ENCODE measurements around the gene LZTS2. TPM values are rescaled to one million over a fixed set of nuclear protein-coding genes. Genes with fewer than 3 reads are reported as not detected.
A peak's percentile ranks its signal among the peaks of the same experiment; 100 is the strongest.

LZTS2 gene
- total and polyA plus RNA-seq, 2 of the 4 experiments (the other 2 are of a cell fraction): 19.2 to 101 TPM

DNA sequence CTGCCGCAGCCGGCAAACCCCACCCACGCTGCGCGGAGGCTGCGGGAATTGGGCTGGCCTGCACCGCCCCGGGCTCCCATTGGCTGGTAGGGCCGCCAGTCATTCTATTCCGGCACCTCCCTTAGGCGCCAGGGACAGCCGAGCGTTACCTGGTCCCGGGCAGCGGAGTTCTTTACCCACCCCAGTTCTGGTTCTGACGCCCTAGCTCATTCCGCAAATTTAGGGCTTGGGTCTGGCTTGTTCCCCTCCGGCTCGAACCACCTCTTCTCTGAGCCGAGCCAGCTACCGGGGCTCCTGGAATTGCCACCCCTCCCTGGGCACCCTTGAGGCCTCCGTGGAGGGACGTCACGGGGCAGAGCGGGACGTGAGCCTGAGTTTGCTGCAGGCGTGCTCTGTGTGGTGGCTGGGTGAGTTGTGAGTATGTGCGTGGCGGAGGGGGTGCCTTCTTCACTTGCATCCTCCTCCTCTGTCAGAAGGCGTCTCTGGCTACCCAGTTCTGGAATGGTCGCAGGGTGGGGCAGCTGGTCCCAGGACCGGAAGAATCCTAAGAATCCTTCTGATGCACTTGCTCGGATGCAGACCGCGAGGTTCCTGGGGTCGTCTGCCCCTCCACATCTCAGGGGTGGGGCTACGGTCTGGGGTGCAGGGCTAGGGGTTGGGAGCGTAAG lies 31.7 kb downstream of the LZTS2 start, which contains the start of the genes PDZD7 and SFXN3:
TSS of gene PDZD7 (minus strand) at position 2 of the 668 bp plus-strand sequence. CDS start 910 bp downstream, outside the sequence.
TSS of gene SFXN3 (plus strand) at position 107 of the 668 bp plus-strand sequence. CDS start 3,461 bp downstream, outside the sequence.
- Histone ChIP-seq H3K56ac (ENCODE audit: extremely low read depth, insufficient read depth, low read length) (peak within 1 kb of the TSS; percentile 57; the same call in 1 of the 2 replicates), H2AK9ac (replicated peaks; ENCODE audit: low read depth, low read length, poor library complexity) (peak within 1 kb of the TSS; percentile 98), H3K9me3 (ENCODE audit: control insufficient read depth, insufficient read depth, low read length) (no peaks in the 10 kb centered on the region), H3K18ac (ENCODE audit: low read depth, low read length) (peak within 1 kb of the TSS; percentile 43), H4K91ac (ENCODE audit: insufficient read depth, low read depth, low read length) (peak within 1 kb of the TSS; percentile 89), H2BK15ac (ENCODE audit: low read depth, low read length) (peak within 1 kb of the TSS; percentile 3; the same call in 2 of the 3 replicates), H3K4me2 (ENCODE audit: low read depth, low read length) (peak within 1 kb of the TSS; percentile 87), H3K14ac (replicated peaks; ENCODE audit: low read depth, low read length) (peak within 1 kb of the TSS; percentile 62), H3K4me1 (ENCODE audit: control insufficient read depth, insufficient read depth, low read length) (peaks cover 2% of the 10 kb centered on the region), H3K4ac (ENCODE audit: low read depth, low read length) (peak within 1 kb of the TSS; percentile 97), H4K8ac (ENCODE audit: low read depth in 2 of 2, low read length in 2 of 2) (peak within 1 kb of the TSS; percentile 75 to 84; a peak in 3 of 4 replicates), H2AK5ac (ENCODE audit: low read depth, low read length) (peak within 1 kb of the TSS; percentile 88), H4K5ac (ENCODE audit: low read depth, low read length) (peak within 1 kb of the TSS; percentile 52), H2BK5ac (ENCODE audit: low read depth, low read length, poor library complexity, severe bottlenecking) (peak within 1 kb of the TSS; percentile 89), H2BK120ac (ENCODE audit: low read depth, low read length) (peak within 1 kb of the TSS; percentile 86), H4K20me1 (ENCODE audit: insufficient read depth, low read length) (peaks cover 30% of the 10 kb centered on the region), H3K36me3 (ENCODE audit: control insufficient read depth, insufficient read depth, low read length) (peaks cover 16% of the 10 kb centered on the region), H3K27me3 (ENCODE audit: control insufficient read depth, insufficient read depth, low read length) (peaks cover 2% of the 10 kb centered on the region; the same call in 1 of the 2 replicates), H3K79me1 (ENCODE audit: low read depth in 1 of 2, low read length in 2 of 2) (peaks cover 14 to 54% of the 10 kb centered on the region in 2 experiments; a peak in 3 of 4 replicates), H3K9me1 (ENCODE audit: insufficient read depth, low read length) (peaks cover 2% of the 10 kb centered on the region; the same call in 1 of the 2 replicates), H3K23ac (ENCODE audit: low read depth, low read length) (peak within 1 kb of the TSS; percentile 26), H3K27ac (ENCODE audit: insufficient read depth, low read length) (peak within 1 kb of the TSS; percentile 87), H3K9ac (ENCODE audit: low read depth, low read length) (peak within 1 kb of the TSS; percentile 71), H2AFZ (replicated peaks; ENCODE audit: low read length, poor library complexity) (peak within 1 kb of the TSS; percentile 99), H2BK20ac (ENCODE audit: low read depth, low read length) (peak within 1 kb of the TSS; percentile 76), H3K4me3 (ENCODE audit: insufficient read depth, low read depth, low read length) (peak within 1 kb of the TSS; percentile 60)
- WGBS, 2 experiments (ENCODE audit: extremely low coverage in 2 of 2, insufficient read length in 1 of 2): 3% methylated on average over 17 of the region's 38 CpGs; no CpG with 5 or more reads in 1 of the 2 experiments
- POLR2A ChIA-PET (ENCODE audit: unreplicated experiment): interaction anchor here (0.5 to 1.4 kb wide), 2 partner anchors 12 to 47 kb away, joined by 3 to 6 read pairs; no protein-coding TSS in a partner anchor
- no TSS peak for BruUV-seq (replicated peaks)
- TF ChIP-seq POLR2A (IDR thresholded peaks at IDR 0.05; ENCODE audit: low read depth, low read length): peak; percentile 13; the same call in 1 of the 2 replicates
- no peak for TF ChIP-seq RCOR1 (IDR thresholded peaks at IDR 0.05; ENCODE audit: insufficient replicate concordance, low read length)
- TF ChIP-seq FOS (IDR thresholded peaks at IDR 0.05; ENCODE audit: low read depth, low read length): peak; percentile 56; the same call in 1 of the 2 replicates
- intact Hi-C loops (cut with micrococcal nuclease): loop anchor here (5.0 kb wide), 1 partner anchor 36 kb away; no protein-coding TSS in a partner anchor
- in situ Hi-C loops (cut with MboI; ENCODE audit: low sequenced_read_pairs): no loop called here
- dilution Hi-C loops (cut with HindIII; ENCODE audit: low sequenced_read_pairs, unreplicated experiment): no loop called here
- ATAC-seq (ENCODE audit: low read depth): peak; percentile 82
- DNase-seq: peak; percentile 91
- CTCF ChIA-PET: interaction anchor here (1.0 to 2.1 kb wide), 4 partner anchors 10 to 23 kb away, joined by 4 to 7 read pairs (median 5); no protein-coding TSS in a partner anchor

Measured in IMR-90 (cell line).